Muscle layer of duodenum (tissue), 2 donors: ENCODE results near the gene POLD1.

ENCODE experiments used
- H3K27ac ChIP-seq: one replicate; pipeline ENCODE4 v1.7.0; 2013; ENCODE audit warnings: mild to moderate bottlenecking, low read length
- H3K27me3 ChIP-seq: one replicate; pipeline ENCODE4 v1.7.0; 2013; ENCODE audit warnings: low read depth, mild to moderate bottlenecking, control low read depth, low read length
- H3K36me3 ChIP-seq, 2 donors: one replicate each; pipeline ENCODE4 v1.7.0; 2013; ENCODE audit warnings: low read length in 2 of 2, control low read depth in 1 of 2, mild to moderate bottlenecking in 1 of 2; ENCODE audit not compliant: insufficient read depth in 2 of 2, control insufficient read depth in 1 of 2
- H3K4me1 ChIP-seq, 2 donors: one replicate each; pipeline ENCODE4 v1.7.0; 2013; ENCODE audit warnings: low read length in 2 of 2, mild to moderate bottlenecking in 2 of 2, control low read depth in 1 of 2, moderate library complexity in 1 of 2; ENCODE audit not compliant: insufficient read depth in 2 of 2, control insufficient read depth in 1 of 2
- H3K4me3 ChIP-seq, 2 donors: one replicate each; pipeline ENCODE4 v1.7.0; 2013; ENCODE audit warnings: low read length in 2 of 2, low read depth in 1 of 2, mild to moderate bottlenecking in 1 of 2
- H3K9me3 ChIP-seq, 2 donors: one replicate each; pipeline ENCODE4 v1.7.0; 2013; ENCODE audit warnings: low read length in 2 of 2, control low read depth in 1 of 2, mild to moderate bottlenecking in 1 of 2; ENCODE audit not compliant: control insufficient read depth in 1 of 2
- donor health status: healthy.

POLD1 gene

GRCh38 chr19:50371914-50372475 lies 12.2 kb upstream of the POLD1 start:
- H3K4me3 ChIP-seq, result no peak overlapping the region
- no peaks in the 10 kb centered on the region for H3K27me3 ChIP-seq
- peaks cover 0 to under 1% of the 10 kb centered on the region in 2 donors for H3K4me1 ChIP-seq
- peaks cover 0 to 3% of the 10 kb centered on the region in 2 donors for H3K36me3 ChIP-seq
- H3K9me3 ChIP-seq, result no peaks in the 10 kb centered on the region
- no peak overlapping the region for H3K27ac ChIP-seq

- Histone ChIP-seq H3K27ac (peak within 1 kb of the TSS; percentile 93), H3K36me3 (peaks cover 31 to 44% of the 10 kb centered on the region in 2 donors), H3K4me1 (peaks cover 0 to 18% of the 10 kb centered on the region in 2 donors), H3K4me3 (peak within 1 kb of the TSS; percentile 75 to 86), H3K9me3 (no peaks in the 10 kb centered on the region), H3K27me3 (no peaks in the 10 kb centered on the region)
Observed at GRCh38 chr19:50376166-50377050, 7.7 kb upstream of the POLD1 start, which contains the start of gene NR1H2. Gene NR1H2 (plus strand): TSS chr19:50376457. CDS start chr19:50377606, 1,149 bp downstream.

GRCh38 chr19:50377051-50377461 lies 7.1 kb upstream of the POLD1 start:
- H3K36me3 ChIP-seq, result peaks cover 35 to 51% of the 10 kb centered on the region in 2 donors
- H3K27ac ChIP-seq, result no peak overlapping the region
- H3K9me3 ChIP-seq, result no peaks in the 10 kb centered on the region
- peaks cover 0 to 18% of the 10 kb centered on the region in 2 donors for H3K4me1 ChIP-seq
- no peak overlapping the region for H3K4me3 ChIP-seq
- no peaks in the 10 kb centered on the region for H3K27me3 ChIP-seq

DNA sequence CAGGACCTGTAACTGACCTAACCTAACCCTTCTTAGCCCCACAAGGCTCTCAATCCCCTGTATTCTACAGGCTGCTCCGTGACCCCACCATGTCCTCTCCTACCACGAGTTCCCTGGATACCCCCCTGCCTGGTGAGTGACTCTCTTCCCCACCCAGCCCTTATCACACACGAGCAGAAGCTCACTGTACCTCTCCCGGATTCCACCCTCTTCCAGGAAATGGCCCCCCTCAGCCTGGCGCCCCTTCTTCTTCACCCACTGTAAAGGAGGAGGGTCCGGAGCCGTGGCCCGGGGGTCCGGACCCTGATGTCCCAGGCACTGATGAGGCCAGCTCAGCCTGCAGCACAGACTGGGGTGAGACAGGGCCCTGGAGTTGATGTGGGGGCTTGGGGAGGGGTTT lies 6.6 kb upstream of the POLD1 start:
- Histone ChIP-seq H3K27ac (no peak overlapping the region), H3K36me3 (peaks cover 35 to 55% of the 10 kb centered on the region in 2 donors), H3K9me3 (no peaks in the 10 kb centered on the region), H3K27me3 (no peaks in the 10 kb centered on the region), H3K4me1 (peaks cover 0 to 18% of the 10 kb centered on the region in 2 donors), H3K4me3 (no peak overlapping the region)

DNA sequence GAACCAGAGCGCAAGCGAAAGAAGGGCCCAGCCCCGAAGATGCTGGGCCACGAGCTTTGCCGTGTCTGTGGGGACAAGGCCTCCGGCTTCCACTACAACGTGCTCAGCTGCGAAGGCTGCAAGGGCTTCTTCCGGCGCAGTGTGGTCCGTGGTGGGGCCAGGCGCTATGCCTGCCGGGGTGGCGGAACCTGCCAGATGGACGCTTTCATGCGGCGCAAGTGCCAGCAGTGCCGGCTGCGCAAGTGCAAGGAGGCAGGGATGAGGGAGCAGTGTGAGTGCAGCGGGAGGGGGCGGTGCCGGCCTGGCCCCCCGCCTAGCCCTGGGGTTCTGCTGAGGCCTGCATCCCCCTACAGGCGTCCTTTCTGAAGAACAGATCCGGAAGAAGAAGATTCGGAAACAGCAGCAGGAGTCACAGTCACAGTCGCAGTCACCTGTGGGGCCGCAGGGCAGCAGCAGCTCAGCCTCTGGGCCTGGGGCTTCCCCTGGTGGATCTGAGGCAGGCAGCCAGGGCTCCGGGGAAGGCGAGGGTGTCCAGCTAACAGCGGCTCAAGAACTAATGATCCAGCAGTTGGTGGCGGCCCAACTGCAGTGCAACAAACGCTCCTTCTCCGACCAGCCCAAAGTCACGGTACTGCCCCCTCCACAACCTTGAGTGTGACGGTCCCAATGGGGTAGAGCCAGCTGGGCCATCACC lies 5.8 kb upstream of the POLD1 start:
- H3K36me3 ChIP-seq, result peaks cover 40 to 57% of the 10 kb centered on the region in 2 donors
- H3K9me3 ChIP-seq, result no peaks in the 10 kb centered on the region
- H3K27ac ChIP-seq, result no peak overlapping the region
- no peaks in the 10 kb centered on the region for H3K27me3 ChIP-seq
- peaks cover 0 to 18% of the 10 kb centered on the region in 2 donors for H3K4me1 ChIP-seq
- H3K4me3 ChIP-seq, result no peak overlapping the region

DNA sequence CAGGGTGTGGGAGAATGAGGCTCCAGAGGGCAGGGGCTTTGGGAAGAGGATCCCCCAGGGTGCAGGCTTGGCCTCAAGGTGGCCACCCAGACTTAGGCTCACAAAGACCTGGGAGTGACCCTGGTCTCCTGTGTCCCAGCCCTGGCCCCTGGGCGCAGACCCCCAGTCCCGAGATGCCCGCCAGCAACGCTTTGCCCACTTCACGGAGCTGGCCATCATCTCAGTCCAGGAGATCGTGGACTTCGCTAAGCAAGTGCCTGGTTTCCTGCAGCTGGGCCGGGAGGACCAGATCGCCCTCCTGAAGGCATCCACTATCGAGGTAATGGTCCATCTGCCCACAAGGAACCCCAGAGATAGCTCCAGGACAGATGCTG lies 5.3 kb upstream of the POLD1 start:
- no peaks in the 10 kb centered on the region for H3K9me3 ChIP-seq
- H3K27ac ChIP-seq, result no peak overlapping the region
- H3K4me3 ChIP-seq, result no peak overlapping the region
- H3K4me1 ChIP-seq, result peaks cover 0 to 18% of the 10 kb centered on the region in 2 donors
- H3K36me3 ChIP-seq, result peaks cover 40 to 57% of the 10 kb centered on the region in 2 donors
- no peaks in the 10 kb centered on the region for H3K27me3 ChIP-seq

DNA sequence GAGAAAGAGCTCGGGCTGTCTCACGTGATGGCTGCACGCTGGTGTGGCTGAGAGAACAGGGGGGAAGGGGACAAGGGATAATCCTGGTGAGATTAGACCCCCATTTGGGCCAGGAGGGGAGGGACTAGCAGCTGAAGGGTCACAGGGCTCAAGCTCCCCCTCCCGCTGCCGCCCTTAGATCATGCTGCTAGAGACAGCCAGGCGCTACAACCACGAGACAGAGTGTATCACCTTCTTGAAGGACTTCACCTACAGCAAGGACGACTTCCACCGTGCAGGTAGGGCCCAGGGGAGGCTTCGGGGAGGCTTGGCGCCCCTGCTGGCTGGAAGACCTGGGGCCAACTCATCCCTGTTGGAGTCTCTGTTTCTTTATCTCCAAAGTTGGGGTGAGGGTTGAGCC lies 4.5 kb upstream of the POLD1 start:
- peaks cover 0 to 20% of the 10 kb centered on the region in 2 donors for H3K4me1 ChIP-seq
- H3K4me3 ChIP-seq, result no peak overlapping the region
- no peak overlapping the region for H3K27ac ChIP-seq
- H3K9me3 ChIP-seq, result no peaks in the 10 kb centered on the region
- H3K27me3 ChIP-seq, result no peaks in the 10 kb centered on the region
- peaks cover 40 to 57% of the 10 kb centered on the region in 2 donors for H3K36me3 ChIP-seq

DNA sequence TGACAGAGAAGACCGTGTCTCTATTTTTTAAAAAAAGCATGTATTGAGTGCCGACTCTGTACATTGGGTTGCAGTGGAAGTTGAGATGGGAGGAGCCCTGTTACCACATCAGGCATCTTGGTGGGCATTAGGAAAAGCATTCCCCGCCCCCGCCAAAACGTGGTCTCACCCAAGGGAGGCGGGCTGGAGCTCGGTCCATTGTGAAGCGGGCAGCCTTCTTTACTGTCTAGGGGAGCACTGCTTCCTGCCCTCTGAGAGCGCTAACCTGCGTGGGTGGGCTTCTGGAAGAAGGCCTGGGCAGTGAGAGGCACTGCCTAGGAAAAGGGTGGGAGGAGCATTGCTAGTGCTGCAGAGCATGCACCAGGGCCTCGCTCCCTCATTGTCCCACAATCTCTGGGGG lies 4.0 kb upstream of the POLD1 start:
- Histone ChIP-seq H3K36me3 (peaks cover 40 to 57% of the 10 kb centered on the region in 2 donors), H3K4me1 (peaks cover 4 to 26% of the 10 kb centered on the region in 2 donors), H3K9me3 (no peaks in the 10 kb centered on the region), H3K27ac (no peak overlapping the region), H3K27me3 (no peaks in the 10 kb centered on the region), H3K4me3 (no peak overlapping the region)

GRCh38 chr19:50380751-50381151 lies 3.4 kb upstream of the POLD1 start:
- H3K36me3 ChIP-seq, result peaks cover 40 to 57% of the 10 kb centered on the region in 2 donors

DNA sequence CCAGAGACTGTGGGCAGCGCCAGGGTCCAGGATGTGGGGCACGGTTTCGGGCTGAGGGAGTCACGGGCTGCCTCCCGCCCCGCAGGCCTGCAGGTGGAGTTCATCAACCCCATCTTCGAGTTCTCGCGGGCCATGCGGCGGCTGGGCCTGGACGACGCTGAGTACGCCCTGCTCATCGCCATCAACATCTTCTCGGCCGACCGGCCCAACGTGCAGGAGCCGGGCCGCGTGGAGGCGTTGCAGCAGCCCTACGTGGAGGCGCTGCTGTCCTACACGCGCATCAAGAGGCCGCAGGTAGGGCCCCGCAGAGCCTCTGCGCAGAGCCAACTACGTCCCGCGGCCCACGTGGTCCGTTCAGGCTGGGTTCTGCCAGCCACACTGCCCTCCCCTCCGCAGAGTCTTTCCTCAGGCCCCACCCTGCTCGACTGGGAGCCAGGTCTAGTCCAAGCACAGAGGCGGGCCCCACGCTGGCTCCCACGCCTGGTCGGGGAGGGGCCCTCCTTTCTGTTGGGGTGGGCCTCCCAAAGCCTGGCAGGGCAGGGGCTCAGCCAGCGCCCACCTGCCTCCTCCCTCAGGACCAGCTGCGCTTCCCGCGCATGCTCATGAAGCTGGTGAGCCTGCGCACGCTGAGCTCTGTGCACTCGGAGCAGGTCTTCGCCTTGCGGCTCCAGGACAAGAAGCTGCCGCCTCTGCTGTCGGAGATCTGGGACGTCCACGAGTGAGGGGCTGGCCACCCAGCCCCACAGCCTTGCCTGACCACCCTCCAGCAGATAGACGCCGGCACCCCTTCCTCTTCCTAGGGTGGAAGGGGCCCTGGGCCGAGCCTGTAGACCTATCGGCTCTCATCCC lies 2.0 kb upstream of the POLD1 start:
- Histone ChIP-seq H3K27ac (no peak overlapping the region), H3K9me3 (no peaks in the 10 kb centered on the region), H3K4me3 (no peak overlapping the region), H3K4me1 (peaks cover 4 to 27% of the 10 kb centered on the region in 2 donors), H3K36me3 (peaks cover 40 to 54% of the 10 kb centered on the region in 2 donors), H3K27me3 (no peaks in the 10 kb centered on the region)

More at GRCh38 chr19:50380751-50381151, 3.4 kb upstream of the POLD1 start:
- H3K4me1 ChIP-seq, result peaks cover 4 to 28% of the 10 kb centered on the region in 2 donors
- H3K27ac ChIP-seq, result no peak overlapping the region
- no peaks in the 10 kb centered on the region for H3K27me3 ChIP-seq
- H3K4me3 ChIP-seq, result no peak overlapping the region
- H3K9me3 ChIP-seq, result no peaks in the 10 kb centered on the region
